Measurements from ENCODE around the gene BOK.
"Not testable (repeated sequence)": the region's sequence is repeated elsewhere in the genome, so short reads cannot be mapped to it uniquely, and the experiment has no call there.

BOK gene, protein sequence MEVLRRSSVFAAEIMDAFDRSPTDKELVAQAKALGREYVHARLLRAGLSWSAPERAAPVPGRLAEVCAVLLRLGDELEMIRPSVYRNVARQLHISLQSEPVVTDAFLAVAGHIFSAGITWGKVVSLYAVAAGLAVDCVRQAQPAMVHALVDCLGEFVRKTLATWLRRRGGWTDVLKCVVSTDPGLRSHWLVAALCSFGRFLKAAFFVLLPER

DNA sequence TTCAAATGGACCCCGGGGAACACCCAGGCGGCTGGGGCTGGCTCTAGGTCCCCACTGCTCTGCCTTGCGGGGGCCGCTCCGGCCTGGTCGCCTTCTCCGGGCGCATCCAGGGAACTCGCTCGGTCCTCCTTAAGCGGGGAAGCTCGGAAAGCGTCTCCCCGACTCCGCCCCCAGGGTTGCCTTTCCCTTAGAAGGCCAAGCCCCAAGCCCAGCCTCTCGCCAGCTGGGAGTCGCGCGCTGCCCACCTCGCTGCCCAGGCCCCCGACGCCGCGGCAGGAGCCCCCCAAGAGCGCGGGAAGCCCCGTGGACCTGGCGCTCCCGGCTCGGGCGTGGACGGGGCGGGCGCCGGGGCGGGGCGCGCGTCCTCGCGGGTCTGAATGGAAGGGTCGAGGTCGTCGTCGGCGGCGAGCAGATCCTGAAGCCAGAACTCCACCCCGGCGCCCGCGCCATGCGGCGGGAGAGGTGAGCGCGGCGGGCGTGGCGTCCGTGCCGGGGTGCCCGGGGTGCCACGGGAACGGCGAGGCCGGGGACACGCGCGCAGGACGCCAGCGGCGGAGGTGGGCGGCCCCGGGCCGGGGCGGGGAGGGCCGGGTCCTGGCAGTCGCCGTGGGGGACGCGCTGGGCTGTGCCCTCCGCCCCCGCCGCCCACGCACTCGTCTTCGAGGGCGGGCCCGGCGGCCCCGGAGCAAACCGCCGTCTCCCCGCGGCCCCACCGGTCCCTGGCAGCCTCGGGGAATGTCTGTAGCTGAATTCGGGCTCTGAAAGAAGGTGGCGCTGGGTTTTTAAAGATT, at the start of gene BOK:
BOK (plus strand) TSS at position 214 of the 791 bp plus-strand sequence. CDS start 739 bp downstream, outside the sequence.
- DNase-seq, result peak; percentile 66

DNA sequence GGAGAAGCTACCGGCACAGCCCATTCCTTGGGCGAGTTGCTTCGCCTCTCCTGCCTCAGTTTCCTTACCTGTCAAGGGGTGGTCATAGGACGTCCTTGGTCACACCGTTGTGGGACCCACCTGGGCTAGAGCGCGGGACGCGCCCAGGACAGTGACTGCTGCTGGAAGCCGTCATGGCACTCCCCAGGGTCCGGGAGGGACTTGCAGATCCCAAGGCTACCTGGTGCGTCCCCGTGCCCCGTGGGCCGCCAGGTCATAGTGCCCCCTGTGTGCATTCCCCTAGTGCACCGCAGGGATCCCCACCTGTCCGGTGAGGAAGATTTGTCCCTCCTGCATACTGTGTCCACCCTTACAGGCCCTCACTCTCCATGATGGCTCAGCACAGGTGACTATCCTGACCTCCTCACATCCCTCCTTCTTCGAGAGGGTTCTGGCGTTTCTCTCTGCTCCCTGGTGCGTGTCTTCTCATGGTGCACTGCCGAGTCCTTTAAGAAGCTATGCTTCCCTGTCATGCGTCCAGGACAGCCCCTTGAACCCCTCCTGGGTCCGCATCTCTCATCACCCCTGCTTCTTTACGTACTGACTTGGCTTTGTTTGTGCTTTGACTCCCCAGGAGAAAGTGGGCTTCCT, 49.3 kb upstream of the BOK start:
- no peak for DNase-seq

DNA sequence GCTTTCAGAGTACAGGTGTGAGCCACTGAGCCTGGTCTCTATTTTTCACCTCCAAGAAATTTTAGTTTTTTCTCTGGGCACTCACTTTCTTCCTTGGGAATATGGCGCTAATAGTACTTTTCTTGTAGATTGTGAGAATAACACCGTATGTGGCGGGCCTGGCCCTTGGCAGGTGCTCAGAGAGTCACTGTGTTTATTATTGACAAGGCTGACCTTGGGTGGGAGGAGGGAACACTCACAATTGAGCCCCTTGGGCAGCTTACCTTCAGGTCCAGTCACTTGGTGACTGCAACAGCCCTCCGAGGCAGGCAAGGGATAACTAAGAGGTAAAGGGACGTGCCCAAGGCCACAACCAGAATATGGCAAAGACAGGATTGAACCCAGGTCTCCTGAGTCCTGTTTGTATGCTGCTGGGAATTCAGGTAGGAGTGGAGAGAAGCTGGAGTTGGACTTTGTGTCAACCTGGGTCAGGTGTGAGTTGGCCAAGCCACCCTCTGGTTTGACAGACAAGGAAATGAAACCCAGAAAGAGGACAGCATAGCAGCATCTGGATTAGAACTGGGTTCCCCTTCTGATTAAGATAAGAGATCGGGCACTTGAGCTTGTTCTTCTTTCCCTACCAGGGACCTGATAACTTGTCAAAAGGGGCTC, 47.3 kb upstream of the BOK start:
- no peak for DNase-seq

DNA sequence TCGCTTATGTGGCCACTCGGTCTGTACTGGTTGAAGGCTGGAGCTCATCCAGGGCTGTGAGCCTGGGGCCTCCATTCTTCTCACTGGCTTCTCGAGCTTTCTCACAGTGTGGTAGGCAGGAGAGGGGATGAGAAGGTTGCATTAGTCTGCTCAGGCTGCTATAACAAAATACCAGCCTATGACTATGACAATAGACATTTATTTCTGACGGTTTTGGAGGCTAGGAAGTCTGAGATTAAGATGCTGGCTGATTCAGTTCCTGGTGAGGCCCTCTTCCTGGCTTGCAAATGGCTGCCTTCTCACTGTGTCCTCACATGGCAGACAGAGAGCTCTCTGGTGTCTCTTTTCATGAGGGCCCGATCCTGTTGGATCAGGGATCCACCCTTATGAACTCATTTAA, 44.0 kb upstream of the BOK start:
- DNase-seq, result no peak

DNA sequence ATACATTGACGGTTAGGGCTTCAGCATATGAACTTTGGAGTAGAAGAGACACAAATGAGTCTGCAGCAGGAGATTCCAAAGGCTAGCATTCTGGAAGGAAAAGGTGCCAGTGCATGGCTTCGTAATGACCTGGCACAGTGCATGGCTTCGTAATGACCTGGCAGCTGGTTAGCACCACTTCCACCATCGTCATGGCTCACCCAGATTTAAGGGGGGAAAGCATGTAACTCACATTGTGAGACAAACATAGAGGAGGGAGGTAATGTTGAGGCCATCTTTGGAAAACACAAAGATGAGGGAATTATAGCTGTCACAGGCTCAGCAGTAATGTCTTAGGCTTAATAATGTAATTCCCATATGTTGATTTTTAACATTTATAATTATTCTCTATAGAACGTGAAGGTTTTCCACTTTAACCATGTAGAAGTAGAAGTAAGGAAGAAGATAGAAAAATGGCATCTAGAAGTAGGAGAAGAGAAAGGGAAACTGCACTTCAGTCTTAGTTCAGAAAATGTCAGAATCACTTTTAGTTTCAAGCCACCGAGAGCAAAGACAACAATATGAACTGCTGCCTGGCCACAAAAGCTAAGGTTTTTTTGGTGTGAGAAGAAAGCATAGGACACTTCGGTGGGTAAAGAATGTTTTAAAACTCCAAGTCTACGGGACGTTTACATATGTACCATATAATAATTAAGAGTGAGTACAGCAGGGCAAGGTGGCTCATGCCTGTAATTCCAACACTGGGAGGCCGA, 43.4 kb upstream of the BOK start:
- no peak for DNase-seq

DNA sequence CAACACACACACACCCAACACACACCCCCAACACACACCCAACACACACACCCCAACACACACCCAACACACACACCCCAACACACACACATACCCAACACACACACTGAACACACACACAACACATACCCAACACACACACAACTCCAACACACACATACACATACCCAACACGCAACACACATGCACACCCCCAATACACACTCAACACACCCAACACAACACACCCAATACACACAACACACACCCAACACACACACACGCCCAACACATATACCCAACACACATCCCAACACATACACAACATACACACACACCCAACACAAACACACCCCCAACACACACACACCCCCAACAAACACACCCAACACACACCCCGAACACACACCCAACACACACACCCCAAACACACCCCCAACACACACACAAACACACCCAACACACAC, 42.0 kb upstream of the BOK start:
- DNase-seq, result no peak

DNA sequence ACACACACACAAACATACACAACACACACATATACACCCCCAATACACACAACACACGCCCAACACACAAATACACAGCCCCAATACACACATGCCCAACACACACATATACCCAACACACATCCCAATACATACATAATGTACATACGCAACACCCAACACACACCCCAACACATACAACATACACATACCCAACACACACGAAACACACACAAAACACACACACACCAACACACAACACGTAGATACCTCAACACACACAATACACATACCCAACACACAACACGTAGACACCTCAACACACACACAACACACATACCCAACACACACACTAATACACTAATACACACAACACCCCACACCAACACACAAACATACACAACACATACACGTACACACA, 41.2 kb upstream of the BOK start:
- DNase-seq, result no peak

DNA sequence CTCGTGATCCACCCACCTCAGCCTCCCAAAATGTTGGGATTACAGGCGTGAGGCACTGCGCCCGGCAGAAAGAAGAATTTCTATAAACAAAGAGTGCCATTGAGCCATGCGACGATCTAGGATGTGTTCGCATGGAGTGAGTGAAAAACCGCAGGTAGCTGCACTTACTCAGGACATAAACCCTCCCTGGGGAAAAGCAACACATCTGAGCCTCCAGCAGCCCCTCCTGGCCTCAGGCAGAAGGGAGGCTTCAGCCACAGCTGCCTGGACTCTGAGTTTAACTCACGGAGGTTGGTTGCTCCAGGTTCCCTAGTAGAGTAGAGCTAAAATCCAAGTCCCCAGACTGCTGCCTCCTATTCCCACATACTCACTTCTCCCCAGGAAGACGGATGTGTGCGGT, 38.9 kb upstream of the BOK start:
- DNase-seq, result peak; percentile 13

DNA sequence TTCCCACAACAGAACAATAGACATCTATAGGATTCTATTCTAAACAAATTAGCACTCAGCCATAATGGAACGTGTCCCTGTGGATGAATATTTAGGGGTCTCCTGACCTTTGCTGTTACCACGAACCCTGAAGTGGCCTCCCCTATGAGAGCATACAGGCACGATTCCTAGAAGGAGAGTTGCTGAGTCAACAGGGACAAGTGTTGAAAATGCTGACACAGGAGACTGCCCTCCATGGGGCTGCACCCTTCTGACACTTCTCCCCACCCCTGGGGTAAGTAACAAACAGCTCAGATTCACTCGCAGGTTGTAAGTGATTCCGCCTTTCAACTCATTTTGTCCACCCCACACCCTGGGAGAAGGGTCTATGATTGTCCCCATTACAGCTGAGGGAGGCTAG, 36.1 kb upstream of the BOK start:
- no peak for DNase-seq

DNA sequence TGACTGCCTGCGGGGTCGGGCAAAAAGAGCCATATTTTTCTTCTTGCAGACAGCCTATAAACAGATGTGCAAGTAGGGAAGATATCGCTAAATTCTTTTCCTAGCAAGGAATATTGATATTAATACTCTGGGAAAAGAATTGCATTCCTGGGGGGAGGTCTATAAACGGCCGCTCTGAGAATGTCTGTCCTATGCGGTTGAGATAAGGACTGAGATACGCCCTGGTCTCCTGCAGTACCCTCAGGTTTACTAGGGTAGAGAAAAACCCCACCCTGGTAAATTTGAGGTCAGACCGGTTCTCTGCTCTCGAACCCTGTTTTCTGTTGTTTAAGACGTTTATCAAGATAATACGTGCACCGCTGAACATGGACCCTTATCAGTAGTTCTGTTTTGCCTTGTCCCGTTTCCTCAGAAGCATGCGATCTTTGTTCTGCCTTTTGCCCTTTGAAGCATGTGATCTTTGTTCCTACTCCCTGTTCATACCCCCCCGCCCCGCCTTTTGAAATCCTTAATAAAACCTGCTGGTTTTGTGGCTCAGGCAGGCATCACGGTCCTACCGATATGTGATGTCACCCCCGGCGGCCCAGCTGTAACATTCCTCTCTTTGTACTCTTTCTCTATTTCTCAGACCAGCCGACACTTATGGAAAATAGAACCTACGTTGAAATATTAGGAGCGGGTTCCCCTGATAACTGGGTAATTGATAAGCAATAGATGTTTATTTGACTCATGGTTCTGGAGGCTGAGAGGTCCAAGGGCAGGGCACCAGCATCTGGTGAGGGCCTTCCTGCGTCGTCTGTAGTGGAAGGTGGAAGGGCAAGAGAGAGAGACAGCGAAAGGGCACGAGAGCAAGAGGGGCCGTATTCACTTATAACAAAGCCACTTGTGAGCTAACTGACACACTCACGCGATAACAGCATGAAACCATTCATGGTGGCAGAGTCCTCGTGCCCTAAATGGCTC, 32.4 kb upstream of the BOK start:
- DNase-seq, result not testable (repeated sequence)

DNA sequence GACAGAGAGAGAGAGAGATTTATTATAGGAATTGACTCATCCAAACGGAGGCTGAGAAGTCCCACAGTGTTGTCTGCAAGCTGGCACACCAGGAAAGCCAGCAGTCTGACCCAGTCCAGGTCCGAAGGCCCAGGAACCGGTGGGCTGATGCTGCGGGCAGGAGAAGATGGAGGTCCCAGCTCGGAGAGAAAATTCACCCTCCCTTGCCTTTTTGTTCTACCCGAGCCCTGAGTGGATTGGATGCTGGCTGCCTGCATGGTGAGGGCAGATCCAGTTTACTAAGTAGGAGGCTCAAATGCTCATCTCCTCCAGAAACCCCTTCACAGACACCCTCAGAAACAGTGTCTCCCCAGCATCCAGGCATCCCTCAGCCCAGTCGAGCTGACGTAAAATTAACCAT, 28.0 kb upstream of the BOK start:
- DNase-seq, result no peak

DNA sequence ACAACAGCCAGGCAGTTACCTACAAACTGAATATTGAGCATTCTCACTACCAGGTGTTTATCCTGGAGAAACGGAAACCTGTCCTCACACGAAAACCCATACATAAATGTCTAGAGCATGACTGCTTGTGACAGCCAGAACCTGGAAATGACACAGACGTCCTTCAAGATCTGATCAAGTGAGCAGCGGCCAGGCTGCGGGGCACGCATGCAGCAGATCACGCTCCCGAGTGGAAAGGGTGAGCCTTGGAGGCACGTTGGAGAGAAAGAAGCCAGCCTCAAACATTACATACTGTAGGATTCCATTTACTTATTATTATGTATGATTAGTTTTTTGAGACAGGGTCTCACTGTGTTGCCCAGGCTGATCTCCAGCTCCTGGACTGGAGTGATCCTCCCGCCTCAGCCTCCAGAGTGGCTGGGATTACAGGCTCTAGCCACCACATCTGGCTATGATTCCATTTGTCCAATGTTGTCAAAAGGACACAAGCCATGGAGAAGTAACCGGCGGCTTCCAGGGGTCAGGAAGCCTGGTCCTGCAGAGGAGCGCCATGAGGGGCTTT, 27.3 kb upstream of the BOK start:
- DNase-seq, result no peak

DNA sequence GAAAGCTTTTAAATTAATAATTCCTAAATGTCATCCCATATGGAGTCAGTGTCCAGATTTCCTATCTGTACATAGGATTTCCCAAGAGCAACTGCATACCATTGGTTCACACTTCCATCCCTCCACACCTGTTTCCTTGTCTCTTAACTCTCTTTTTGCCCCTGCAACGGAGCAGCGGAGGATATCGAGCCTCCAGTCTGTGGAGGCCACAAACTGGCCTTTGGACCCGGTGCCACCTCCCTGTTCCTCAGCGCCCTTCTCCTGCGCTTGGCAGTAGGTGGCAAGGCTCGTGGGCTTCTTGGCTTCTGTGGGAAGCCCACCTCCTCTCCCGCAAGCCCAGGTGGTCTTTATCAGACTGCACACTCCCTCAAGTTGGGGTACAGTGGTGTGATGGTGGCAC, 26.4 kb upstream of the BOK start:
- no peak for DNase-seq

DNA sequence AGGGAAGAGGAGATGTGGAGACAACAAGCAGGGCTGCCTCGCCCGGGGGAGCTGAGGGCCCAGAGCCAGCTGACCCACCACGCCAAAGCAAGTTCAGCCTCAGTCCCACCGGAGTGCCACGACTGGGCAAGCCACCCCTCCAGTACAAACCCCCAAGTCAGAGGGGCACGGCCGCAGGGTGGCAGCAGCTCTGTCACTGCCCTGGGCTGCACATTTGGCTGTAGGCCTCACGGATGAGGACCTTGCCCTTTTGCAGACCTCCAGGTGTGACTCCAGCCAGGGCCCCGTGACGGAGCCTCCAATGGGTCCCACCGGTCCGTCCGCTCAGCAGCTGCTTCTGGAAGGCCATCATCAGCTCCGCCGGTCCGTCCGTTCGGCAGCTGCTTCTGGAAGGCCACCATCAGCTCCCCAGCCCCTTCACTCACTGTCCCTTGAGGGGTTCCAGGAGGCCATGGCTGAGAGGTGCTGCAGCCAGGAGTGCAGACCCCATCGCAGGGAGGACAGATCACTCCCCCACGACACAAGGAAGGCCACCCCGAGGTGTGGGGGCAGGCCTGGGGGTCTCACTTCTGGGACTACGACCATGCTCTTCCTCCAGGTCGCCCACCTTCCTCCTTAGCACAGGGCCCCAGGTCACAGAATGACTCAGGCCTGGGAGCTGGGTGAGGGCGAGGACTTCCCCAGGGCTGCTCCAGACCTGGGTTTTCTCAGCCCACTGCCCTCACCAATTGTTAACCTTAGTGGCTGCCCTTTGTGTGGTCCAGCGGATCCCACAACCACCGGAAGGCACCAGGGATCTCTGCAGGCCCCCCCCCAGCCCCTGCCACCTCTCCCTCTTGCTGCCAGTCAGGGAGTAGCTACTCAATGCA, 25.6 kb upstream of the BOK start:
- DNase-seq, result no peak

DNA sequence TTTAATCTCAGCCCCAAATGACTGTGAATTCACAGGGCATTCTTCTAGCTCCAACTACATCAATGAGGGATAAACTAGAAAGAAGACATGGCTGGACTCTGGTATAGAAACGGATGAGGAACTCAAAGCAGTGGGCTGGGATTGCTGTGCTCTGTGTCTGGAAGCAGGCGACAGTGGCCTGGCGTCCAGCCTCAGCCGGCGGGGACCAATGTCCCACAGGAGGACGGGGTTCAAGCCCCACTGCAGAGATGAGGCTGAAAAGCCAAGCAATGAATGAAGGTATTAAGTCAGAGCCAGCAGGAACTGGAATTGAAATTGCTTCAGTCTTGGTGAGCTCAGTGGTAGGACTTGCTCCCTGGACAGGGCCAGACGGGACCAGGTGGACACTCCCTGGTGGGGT, 24.3 kb upstream of the BOK start:
- no peak for DNase-seq

DNA sequence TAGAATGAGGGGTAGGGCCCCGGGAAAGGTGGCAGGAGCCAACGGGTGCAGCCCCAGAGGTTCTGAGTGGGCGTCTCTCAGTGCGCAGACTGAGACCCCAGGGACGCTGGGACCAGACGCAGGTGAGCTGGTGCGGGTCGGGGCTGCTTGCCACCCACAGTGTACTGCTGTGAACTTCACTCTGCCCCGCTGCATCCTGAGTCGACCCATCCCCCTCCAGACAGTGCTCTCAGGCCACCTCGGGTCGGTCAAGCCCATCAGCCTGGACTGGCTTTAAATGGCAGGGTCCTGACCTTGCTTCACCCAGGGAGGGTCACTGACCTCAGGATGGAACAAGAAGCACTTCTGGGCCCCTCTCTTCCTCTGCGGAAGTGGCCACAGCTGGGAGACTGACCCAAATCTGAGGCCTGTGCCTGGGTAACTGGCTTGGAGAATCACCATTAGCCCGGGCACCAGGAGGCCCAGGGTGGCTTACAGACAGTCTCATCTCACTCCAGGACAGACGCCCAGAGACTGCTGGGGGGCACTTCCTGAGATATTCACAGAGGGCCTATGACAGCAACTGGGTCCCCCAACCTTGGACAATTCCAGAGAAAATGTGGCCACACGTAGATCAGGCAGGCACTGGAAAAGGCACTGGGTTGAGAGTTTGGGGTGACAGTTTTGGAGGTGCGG, 23.7 kb upstream of the BOK start:
- DNase-seq, result no peak

DNA sequence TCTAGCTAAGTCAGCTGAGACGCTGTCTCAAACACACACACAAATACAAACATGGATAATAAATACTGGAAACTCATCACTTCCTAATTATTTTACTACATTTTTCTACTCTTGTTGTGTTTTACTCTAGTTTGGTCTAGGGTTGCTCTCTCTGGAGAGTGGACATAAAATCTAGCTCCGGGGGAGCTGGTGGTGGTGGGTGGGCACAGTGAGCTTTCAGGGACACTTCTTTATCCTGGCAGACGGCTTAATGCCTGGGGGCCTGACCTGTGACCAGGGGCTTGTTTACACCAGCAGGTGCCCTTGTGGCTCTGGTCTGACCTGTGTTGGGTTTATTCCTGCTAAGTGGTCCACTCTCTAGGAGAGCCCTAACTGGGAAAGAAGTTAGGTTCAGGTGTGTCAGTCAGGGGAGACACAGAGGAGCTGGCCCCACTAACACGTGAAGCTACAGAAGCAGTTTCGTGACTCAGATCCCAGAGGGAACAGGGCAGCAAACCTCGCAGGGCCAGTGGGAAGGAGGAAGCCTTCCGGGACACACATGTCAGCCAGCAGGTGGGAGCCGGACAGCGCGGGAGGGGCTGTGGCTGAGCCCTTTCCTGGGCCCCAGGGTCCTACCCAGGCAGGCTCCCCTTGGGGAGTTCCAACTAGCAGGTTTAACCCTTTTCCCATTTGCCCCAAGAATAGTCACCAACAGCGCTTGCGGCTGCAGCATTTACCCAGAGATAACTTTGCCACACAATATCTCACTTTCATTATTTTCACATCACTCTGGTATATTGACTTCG, 22.5 kb upstream of the BOK start:
- DNase-seq, result no peak

DNA sequence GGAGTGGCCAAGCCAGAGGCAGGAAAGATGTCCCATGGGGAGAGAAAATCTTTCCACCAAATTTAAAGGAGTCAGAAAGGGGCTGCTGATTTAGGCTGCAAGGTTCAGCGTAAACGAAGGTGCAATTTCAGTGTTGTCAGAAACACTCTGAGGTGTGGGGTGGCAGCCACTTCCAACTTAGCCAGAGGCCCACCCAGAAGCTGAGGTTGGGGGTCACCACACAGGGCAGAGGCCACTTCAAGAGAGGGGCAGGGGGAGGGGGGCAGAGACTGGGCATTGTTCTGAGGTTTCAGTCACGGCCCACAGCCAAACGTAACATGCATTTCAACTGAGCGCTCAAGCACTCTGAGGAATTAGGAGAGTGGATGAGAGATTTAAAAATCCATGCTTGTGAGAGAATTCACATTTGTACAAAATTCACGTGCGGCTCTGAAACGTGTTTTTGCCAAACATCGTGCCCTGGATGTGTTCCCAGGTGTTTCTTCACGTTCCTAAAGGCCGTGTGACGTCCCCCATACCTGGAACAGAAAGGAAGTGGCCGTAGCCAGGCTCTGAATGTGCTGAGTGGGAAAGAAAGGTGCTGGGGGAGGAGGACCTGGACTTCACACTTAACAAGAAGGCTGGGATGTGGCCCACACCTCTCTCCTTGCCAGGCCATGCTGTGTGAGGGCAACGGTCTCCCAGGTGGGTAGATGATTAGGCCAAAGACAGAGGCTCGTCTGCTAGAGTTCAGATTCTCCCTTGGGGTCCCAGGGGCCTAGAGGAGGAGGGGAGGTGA, 19.5 kb upstream of the BOK start:
- no peak for DNase-seq
